ENCODE results near the gene RET. TPM values are rescaled to one million over a fixed set of nuclear protein-coding genes. Genes with fewer than 3 reads are reported as not detected.
"Not testable (repeated sequence)": the region's sequence is repeated elsewhere in the genome, so short reads cannot be mapped to it uniquely, and the experiment has no call there.

The RET gene
- total RNA-seq, 6 experiments from 2014 or later: 0.53 to 10.2 (median 1.4) TPM

DNA sequence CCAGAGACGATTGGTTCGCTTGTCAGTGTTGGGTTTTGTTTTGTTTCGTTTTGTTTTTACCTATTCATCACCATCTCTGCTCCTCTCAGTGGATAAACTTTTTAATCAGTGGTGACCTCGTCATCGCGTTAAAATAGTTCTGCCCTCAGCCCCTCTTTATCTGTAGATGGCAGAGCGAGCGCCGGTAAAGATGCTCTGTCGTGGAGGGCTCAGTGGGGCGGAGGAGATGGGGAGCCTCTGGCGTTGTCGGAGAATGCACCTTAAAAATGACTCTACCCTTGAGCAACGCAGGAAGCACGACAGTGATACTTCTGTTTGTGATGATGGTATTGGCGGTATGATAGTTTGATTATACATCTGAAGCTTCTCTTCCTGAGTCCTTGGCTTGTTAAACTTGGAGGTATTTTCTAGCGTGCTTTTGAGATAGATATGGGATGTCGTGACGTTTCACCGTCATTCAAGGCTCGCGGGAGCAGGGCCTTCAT is 61.9 kb downstream of the RET start:
- ATAC-seq: peak; percentile 22 to 41 (median 30)
- H3K27ac ChIP-seq: peak overlapping the region; percentile 79 to 91 (median 85)
- H3K9me3 ChIP-seq: no peaks in the 10 kb centered on the region
- no peaks in the 10 kb centered on the region for H3K36me3 ChIP-seq
- no peak for DNase-seq
- WGBS (ENCODE audit: insufficient coverage, low coverage, low lambda C conversion rate, missing lambda C conversion rate): 0% methylated on average over 22 of the region's 22 CpGs
- H3K4me1 ChIP-seq: peaks cover 0 to 19% (median 3%) of the 10 kb centered on the region in 4 donors
- no peaks in the 10 kb centered on the region for H3K27me3 ChIP-seq
- intact Hi-C loops (cut with DNase I): no loop called here
- H3K4me3 ChIP-seq: peak overlapping the region; percentile 74 to 98 (median 91)
- no peak for TF ChIP-seq POLR2A (IDR thresholded peaks at IDR 0.05)
- TF ChIP-seq, protein P1, sequence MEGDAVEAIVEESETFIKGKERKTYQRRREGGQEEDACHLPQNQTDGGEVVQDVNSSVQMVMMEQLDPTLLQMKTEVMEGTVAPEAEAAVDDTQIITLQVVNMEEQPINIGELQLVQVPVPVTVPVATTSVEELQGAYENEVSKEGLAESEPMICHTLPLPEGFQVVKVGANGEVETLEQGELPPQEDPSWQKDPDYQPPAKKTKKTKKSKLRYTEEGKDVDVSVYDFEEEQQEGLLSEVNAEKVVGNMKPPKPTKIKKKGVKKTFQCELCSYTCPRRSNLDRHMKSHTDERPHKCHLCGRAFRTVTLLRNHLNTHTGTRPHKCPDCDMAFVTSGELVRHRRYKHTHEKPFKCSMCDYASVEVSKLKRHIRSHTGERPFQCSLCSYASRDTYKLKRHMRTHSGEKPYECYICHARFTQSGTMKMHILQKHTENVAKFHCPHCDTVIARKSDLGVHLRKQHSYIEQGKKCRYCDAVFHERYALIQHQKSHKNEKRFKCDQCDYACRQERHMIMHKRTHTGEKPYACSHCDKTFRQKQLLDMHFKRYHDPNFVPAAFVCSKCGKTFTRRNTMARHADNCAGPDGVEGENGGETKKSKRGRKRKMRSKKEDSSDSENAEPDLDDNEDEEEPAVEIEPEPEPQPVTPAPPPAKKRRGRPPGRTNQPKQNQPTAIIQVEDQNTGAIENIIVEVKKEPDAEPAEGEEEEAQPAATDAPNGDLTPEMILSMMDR (IDR thresholded peaks at IDR 0.05): no peak

DNA sequence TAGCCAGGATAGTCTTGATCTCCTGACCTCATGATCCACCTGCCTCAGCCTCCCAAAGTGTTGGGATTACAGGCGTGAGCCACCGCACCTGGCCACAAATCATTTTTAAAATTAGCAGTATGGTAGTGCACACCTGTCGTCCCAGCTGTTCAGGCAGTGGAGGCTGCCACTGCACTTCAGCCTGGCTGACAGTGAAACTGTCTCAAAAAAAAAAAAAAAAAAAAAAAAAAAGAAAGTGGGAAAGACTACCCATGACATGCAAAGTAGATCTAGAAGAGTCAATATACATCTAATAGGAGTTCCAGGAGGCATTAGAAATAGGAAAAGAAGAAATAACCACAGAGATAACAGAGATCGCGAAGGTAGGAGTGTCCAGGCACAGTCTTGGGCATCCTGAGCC is 64.6 kb downstream of the RET start:
- H3K9me3 ChIP-seq: no peaks in the 10 kb centered on the region
- no peak overlapping the region for H3K27ac ChIP-seq
- intact Hi-C loops (cut with DNase I): no loop called here
- H3K27me3 ChIP-seq: no peaks in the 10 kb centered on the region
- H3K4me1 ChIP-seq: peaks cover 0 to 19% (median 3%) of the 10 kb centered on the region in 4 donors
- ATAC-seq (no peak), DNase-seq (no peak)
- 86% methylated on average over 5 of the region's 5 CpGs for WGBS (ENCODE audit: insufficient coverage, low coverage, low lambda C conversion rate, missing lambda C conversion rate)
- no peak overlapping the region for H3K4me3 ChIP-seq
- TF ChIP-seq POLR2A (IDR thresholded peaks at IDR 0.05): no peak
- no peaks in the 10 kb centered on the region for H3K36me3 ChIP-seq

DNA sequence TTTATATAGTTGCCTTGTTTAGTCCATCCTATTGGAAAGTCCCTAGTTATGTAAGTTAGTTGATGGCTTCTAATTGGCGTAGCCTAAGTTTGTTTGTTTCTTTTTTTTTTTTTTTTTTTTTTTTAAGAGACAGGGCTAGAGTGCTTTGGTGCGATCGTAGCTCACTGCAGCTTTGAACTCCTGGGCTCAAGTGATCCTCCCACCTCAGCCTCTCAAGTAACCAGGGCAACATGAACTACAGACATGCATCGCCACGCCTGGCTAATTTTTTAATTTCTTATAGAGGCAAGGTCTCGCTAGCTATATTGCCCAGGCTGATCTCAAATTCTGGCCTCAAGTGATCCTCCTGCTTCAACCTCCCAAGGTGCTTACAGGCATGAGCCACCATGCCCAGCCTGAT is 68.4 kb downstream of the RET start:
- H3K9me3 ChIP-seq: peaks cover 0 to 3% (median 0%) of the 10 kb centered on the region in 4 donors
- no peak overlapping the region for H3K4me3 ChIP-seq
- no peak overlapping the region for H3K27ac ChIP-seq
- 94% methylated on average over 6 of the region's 6 CpGs for WGBS (ENCODE audit: insufficient coverage, low coverage, low lambda C conversion rate, missing lambda C conversion rate)
- no peak for ATAC-seq
- intact Hi-C loops (cut with DNase I): no loop called here
- TF ChIP-seq, protein P1 (IDR thresholded peaks at IDR 0.05): no peak
- no peak for TF ChIP-seq POLR2A (IDR thresholded peaks at IDR 0.05)
- no peaks in the 10 kb centered on the region for H3K4me1 ChIP-seq
- no peaks in the 10 kb centered on the region for H3K36me3 ChIP-seq
- DNase-seq: no peak
- H3K27me3 ChIP-seq: no peaks in the 10 kb centered on the region

DNA sequence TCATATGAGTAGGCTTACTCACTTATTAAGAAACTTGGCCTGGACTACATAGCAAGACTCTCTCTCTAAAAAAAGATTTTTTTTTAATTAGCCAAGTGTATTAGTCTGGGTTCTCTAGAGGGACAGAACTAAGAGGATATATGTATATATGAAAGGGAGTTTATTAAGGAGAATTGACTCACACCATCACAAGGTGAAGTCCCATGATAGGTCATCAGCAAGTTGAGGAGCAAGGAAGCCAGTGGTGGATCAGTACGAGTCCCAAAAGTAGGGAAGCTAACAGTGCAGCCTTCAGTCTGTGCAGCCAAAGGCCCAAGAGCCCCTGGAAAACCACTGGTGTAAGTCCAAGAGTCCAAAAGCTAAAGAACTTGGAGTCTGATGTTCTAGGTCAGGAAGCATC is 69.1 kb downstream of the RET start:
- H3K4me3 ChIP-seq; intact Hi-C loops (cut with DNase I); DNase-seq; H3K4me1 ChIP-seq; H3K27ac ChIP-seq; H3K27me3 ChIP-seq; H3K36me3 ChIP-seq; ATAC-seq; H3K9me3 ChIP-seq: not testable (repeated sequence)
- WGBS (ENCODE audit: insufficient coverage, low coverage, low lambda C conversion rate, missing lambda C conversion rate): no CpG with 5 or more reads among the region's 1 CpG

DNA sequence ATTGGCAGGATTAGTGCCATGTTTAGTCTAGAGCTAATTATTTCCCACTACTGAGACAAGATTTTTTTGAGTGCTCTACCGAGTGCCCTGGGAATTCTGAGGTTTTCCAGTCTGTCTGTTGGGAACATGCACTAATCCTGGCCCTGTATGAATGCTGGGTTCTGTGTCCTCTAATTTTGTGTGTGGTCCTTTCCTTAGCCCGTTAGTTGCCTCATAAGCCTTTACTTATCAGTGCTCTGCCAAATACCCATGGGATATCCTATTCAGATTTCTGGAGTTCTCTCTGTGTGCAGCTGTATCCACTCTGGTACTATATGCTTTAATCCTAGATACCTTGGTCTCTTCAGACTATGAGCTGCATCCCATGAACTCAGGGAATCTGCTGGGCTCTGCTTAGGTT is 74.5 kb downstream of the RET start:
- TF ChIP-seq, protein P1 (IDR thresholded peaks at IDR 0.05): no peak
- no peak for TF ChIP-seq POLR2A (IDR thresholded peaks at IDR 0.05)
- intact Hi-C loops (cut with DNase I): no loop called here

DNA sequence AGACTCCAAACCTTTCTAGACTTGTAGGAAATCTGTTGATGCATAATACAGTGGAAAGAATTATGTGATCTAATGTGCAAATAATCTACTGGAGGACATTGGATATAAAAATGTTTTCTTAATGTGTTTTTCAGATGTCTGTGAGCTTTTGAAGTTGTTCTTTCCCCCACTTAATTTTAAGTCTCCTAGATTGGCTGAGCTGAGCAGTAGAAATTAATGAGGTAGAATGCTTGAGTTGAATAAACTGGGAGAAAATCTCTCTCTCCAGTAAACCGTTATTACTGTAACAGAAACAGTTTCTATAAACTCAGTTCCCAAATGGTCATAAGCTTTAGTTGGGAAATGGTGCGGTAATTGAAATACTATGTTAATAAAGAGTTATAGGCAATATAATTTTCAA is 77.0 kb downstream of the RET start:
- no peaks in the 10 kb centered on the region for H3K9me3 ChIP-seq
- no peaks in the 10 kb centered on the region for H3K27me3 ChIP-seq
- TF ChIP-seq, protein P1 (IDR thresholded peaks at IDR 0.05): no peak
- TF ChIP-seq POLR2A (IDR thresholded peaks at IDR 0.05): no peak
- 89% methylated on average over 2 of the region's 2 CpGs for WGBS (ENCODE audit: insufficient coverage, low coverage, low lambda C conversion rate, missing lambda C conversion rate)
- H3K4me1 ChIP-seq: no peaks in the 10 kb centered on the region
- intact Hi-C loops (cut with DNase I): no loop called here
- ATAC-seq (no peak), DNase-seq (no peak)
- H3K27ac ChIP-seq: no peak overlapping the region
- H3K4me3 ChIP-seq: no peak overlapping the region
- no peaks in the 10 kb centered on the region for H3K36me3 ChIP-seq

More for the DNA sequence above, 74.5 kb downstream of the RET start:
- peaks cover 0 to 3% (median 0%) of the 10 kb centered on the region in 4 donors for H3K9me3 ChIP-seq
- WGBS (ENCODE audit: insufficient coverage, low coverage, low lambda C conversion rate, missing lambda C conversion rate): 61% methylated on average over 2 of the region's 2 CpGs
- DNase-seq (no peak), ATAC-seq (no peak)
- no peaks in the 10 kb centered on the region for H3K36me3 ChIP-seq
- no peaks in the 10 kb centered on the region for H3K4me1 ChIP-seq
- no peak overlapping the region for H3K4me3 ChIP-seq
- H3K27me3 ChIP-seq: no peaks in the 10 kb centered on the region
- no peak overlapping the region for H3K27ac ChIP-seq

Data from right lobe of liver (tissue), 6 donors.